Epithelial cell of esophagus (primary cell): Measurements from ENCODE around the gene PEMT.

Source experiments
- DNase-seq: peaks from one replicate; pipeline ENCODE4 v3.0.0; 2010; ENCODE audit warnings: low read depth
- H3K4me3 ChIP-seq: 2 replicates; pipeline ENCODE4 v1.5.1; 2011; ENCODE audit warnings: mild to moderate bottlenecking, low read length, control low read depth
- CTCF ChIP-seq: IDR thresholded peaks from 2 replicates; pipeline ENCODE4 v1.5.1; 2011; ENCODE audit warnings: low read depth, mild to moderate bottlenecking, low read length, control low read depth, inconsistent platforms; ENCODE audit not compliant: insufficient read depth; ENCODE audit errors: missing control alignments

The PEMT gene

GRCh38 chr17:17525956-17526355, 65.6 kb downstream of the PEMT start:
- no peak for DNase-seq
- no peak overlapping the region for H3K4me3 ChIP-seq
- TF ChIP-seq CTCF, result no peak

GRCh38 chr17:17525311-17525710, 66.2 kb downstream of the PEMT start:
- no peak for TF ChIP-seq CTCF
- H3K4me3 ChIP-seq, result no peak overlapping the region
- DNase-seq, result no peak

GRCh38 chr17:17523731-17524490, 67.6 kb downstream of the PEMT start:
- no peak for DNase-seq
- TF ChIP-seq CTCF, result no peak
- H3K4me3 ChIP-seq, result no peak overlapping the region

- no peak for DNase-seq
- TF ChIP-seq CTCF, result no peak
- H3K4me3 ChIP-seq, result no peak overlapping the region
Measured at GRCh38 chr17:17523001-17523730, 68.3 kb downstream of the PEMT start.

GRCh38 chr17:17520599-17521232, 70.8 kb downstream of the PEMT start:
- no peak for DNase-seq
- H3K4me3 ChIP-seq, result no peak overlapping the region
- no peak for TF ChIP-seq CTCF

DNA sequence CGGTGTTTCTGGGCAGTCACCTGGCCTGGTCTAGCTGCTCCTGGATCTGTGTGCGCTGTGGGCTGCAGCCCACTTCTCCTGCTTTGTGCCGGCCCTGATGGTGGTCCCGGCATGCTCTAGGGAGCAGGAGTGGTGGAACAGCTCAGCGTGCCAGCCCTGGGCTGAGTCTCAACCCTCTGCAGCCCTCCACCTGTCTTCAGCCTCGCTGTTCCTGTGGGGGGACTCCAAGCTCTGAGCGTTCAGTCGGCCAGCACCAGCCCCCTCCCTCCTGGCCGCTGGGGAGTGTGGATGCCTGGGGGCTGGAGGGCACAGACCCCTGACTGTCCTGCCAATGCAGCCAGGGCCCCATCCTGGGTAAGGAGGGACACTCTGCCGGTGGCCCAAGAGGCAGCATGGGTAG, 71.6 kb downstream of the PEMT start:
- H3K4me3 ChIP-seq, result no peak overlapping the region
- no peak for TF ChIP-seq CTCF
- no peak for DNase-seq
